ENCODE measurements around the gene ELMO2.

The ELMO2 gene

DNA sequence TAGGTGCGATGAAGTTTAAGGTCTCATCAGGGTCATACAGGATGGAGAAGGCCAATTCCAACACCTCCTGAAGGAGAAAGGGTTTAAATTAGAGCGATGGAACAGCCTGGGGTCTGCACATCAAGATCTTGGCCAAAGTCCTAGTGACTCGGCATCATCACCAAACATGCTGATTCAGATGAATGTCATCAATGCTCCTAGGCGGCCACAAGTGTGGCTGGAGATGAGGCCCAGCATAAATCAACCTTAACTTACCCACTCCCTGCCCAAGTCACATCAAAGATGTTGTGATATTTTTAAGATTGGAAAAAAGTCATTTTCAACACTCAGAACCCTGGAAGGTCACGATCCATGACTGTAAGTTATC is 37.5 kb downstream of the ELMO2 start:
- H3K27me3 ChIP-seq (ENCODE audit: insufficient read depth, low read depth, severe bottlenecking): no peaks in the 10 kb centered on the region
- TF ChIP-seq, protein P1, sequence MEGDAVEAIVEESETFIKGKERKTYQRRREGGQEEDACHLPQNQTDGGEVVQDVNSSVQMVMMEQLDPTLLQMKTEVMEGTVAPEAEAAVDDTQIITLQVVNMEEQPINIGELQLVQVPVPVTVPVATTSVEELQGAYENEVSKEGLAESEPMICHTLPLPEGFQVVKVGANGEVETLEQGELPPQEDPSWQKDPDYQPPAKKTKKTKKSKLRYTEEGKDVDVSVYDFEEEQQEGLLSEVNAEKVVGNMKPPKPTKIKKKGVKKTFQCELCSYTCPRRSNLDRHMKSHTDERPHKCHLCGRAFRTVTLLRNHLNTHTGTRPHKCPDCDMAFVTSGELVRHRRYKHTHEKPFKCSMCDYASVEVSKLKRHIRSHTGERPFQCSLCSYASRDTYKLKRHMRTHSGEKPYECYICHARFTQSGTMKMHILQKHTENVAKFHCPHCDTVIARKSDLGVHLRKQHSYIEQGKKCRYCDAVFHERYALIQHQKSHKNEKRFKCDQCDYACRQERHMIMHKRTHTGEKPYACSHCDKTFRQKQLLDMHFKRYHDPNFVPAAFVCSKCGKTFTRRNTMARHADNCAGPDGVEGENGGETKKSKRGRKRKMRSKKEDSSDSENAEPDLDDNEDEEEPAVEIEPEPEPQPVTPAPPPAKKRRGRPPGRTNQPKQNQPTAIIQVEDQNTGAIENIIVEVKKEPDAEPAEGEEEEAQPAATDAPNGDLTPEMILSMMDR (IDR thresholded peaks at IDR 0.05; ENCODE audit: low read depth, low read length): no peak
- H3K4me3 ChIP-seq (ENCODE audit: low read depth, low read length): no peak overlapping the region
- H3K9me3 ChIP-seq (ENCODE audit: severe bottlenecking): no peaks in the 10 kb centered on the region
- no peak for DNase-seq
- peaks cover 87% of the 10 kb centered on the region for H3K36me3 ChIP-seq
- no peak overlapping the region for H3K27ac ChIP-seq

DNA sequence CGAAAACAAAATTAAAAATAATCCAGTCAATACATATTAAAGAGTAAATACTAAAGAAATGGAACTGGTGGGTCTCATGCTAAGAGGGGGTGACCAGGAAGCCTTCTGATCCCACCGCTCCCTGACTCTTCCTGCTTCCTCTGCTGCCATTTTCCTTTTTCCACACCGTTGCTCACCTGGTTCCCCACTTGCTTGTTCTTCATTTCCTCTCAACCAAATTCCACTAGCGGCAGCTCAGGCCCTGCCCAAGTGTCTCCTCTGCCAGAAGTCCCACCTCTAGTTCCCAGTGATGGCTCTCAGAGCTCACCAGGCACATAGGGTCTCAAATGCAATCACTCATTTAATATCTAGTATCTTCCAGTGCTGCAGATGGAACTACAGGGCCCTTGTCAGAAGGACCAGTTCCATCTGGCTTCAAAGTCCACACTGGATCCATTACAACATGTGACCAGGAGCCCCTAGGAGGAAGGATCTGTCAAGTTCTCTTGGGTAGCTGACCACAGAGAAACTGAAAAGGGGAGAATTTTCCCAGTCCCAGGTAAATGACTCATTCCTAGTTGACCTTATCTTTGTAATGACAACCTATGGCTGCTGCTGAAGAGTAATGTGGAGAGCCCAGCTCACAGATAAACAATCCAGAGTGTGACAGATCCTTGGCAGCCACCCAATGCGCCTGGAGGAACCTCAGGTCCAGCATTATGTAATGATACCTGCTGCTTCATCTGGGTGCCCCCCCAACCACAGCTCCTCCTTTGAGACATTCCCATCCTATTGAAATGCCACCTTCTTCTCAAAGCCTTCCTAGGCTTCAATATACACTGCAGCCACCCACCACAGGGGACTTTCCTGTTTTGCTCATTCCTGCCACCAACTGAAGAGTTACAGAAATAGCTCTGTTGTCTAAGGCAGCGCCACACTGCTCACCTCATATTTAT is 38.2 kb downstream of the ELMO2 start:
- H3K36me3 ChIP-seq: peaks cover 82% of the 10 kb centered on the region

GRCh38 chr20:46367234-46367633 is 39.2 kb downstream of the ELMO2 start:
- peaks cover 75% of the 10 kb centered on the region for H3K36me3 ChIP-seq
- no peak for DNase-seq

More for the DNA sequence above, 38.2 kb downstream of the ELMO2 start:
- Histone ChIP-seq H3K4me3 (ENCODE audit: low read depth, low read length) (no peak overlapping the region), H3K9me3 (ENCODE audit: severe bottlenecking) (no peaks in the 10 kb centered on the region), H3K27ac (no peak overlapping the region), H3K27me3 (ENCODE audit: insufficient read depth, low read depth, severe bottlenecking) (no peaks in the 10 kb centered on the region)
- TF ChIP-seq, protein P1 (IDR thresholded peaks at IDR 0.05; ENCODE audit: low read depth, low read length): no peak
- DNase-seq: no peak

GRCh38 chr20:46366826-46367225 is 39.6 kb downstream of the ELMO2 start:
- no peak overlapping the region for H3K27ac ChIP-seq
- H3K36me3 ChIP-seq: peaks cover 71% of the 10 kb centered on the region
- no peaks in the 10 kb centered on the region for H3K27me3 ChIP-seq (ENCODE audit: insufficient read depth, low read depth, severe bottlenecking)
- DNase-seq: no peak
- no peaks in the 10 kb centered on the region for H3K9me3 ChIP-seq (ENCODE audit: severe bottlenecking)
- TF ChIP-seq, protein P1 (IDR thresholded peaks at IDR 0.05; ENCODE audit: low read depth, low read length): no peak
- no peak overlapping the region for H3K4me3 ChIP-seq (ENCODE audit: low read depth, low read length)

More at GRCh38 chr20:46367234-46367633, 39.2 kb downstream of the ELMO2 start:
- TF ChIP-seq, protein P1 (IDR thresholded peaks at IDR 0.05; ENCODE audit: low read depth, low read length): no peak
- no peak overlapping the region for H3K4me3 ChIP-seq (ENCODE audit: low read depth, low read length)
- no peaks in the 10 kb centered on the region for H3K9me3 ChIP-seq (ENCODE audit: severe bottlenecking)
- no peak overlapping the region for H3K27ac ChIP-seq
- H3K27me3 ChIP-seq (ENCODE audit: insufficient read depth, low read depth, severe bottlenecking): no peaks in the 10 kb centered on the region

- TF ChIP-seq, protein P1 (IDR thresholded peaks at IDR 0.05; ENCODE audit: low read depth, low read length): no peak
- H3K36me3 ChIP-seq: peaks cover 59% of the 10 kb centered on the region
These were observed 40.8 kb downstream of the ELMO2 start for GRCh38 chr20:46365487-46366220.

More at GRCh38 chr20:46365487-46366220, 40.8 kb downstream of the ELMO2 start:
- Histone ChIP-seq H3K9me3 (ENCODE audit: severe bottlenecking) (no peaks in the 10 kb centered on the region), H3K4me3 (ENCODE audit: low read depth, low read length) (no peak overlapping the region), H3K27me3 (ENCODE audit: insufficient read depth, low read depth, severe bottlenecking) (no peaks in the 10 kb centered on the region), H3K27ac (no peak overlapping the region)
- DNase-seq: no peak

All from WERI-Rb-1 (cell line).